Ectodermal cell (in vitro differentiated cells): ENCODE data around the gene TSACC. TPM values are rescaled to one million over a fixed set of nuclear protein-coding genes. Genes with fewer than 3 reads are reported as not detected.
A peak's percentile ranks its signal among the peaks of the same experiment; 100 is the strongest.

Source experiments
- H3K27ac ChIP-seq: 2 replicates; pipeline ENCODE4 v1.7.0; 2013; ENCODE audit warnings: mild to moderate bottlenecking, low read depth, low read length; ENCODE audit not compliant: insufficient read depth, poor library complexity, severe bottlenecking
- H3K27me3 ChIP-seq: 2 replicates; pipeline ENCODE4 v1.7.0; 2013; ENCODE audit warnings: mild to moderate bottlenecking, low read length; ENCODE audit not compliant: insufficient read depth, control insufficient read depth, poor library complexity, severe bottlenecking
- H3K36me3 ChIP-seq: one replicate; pipeline ENCODE4 v1.7.0; 2013; ENCODE audit warnings: low read length; ENCODE audit not compliant: control insufficient read depth, insufficient read depth
- H3K4me1 ChIP-seq: one replicate; pipeline ENCODE4 v1.7.0; 2013; ENCODE audit warnings: low read length; ENCODE audit not compliant: control insufficient read depth, insufficient read depth
- H3K4me3 ChIP-seq: 2 replicates; pipeline ENCODE4 v1.7.0; 2013; ENCODE audit warnings: low read depth, low read length, control low read depth; ENCODE audit not compliant: insufficient read depth
- H3K9me3 ChIP-seq: 2 replicates; pipeline ENCODE4 v1.7.0; 2013; ENCODE audit warnings: mild to moderate bottlenecking, low read length, moderate library complexity; ENCODE audit not compliant: control insufficient read depth
- WGBS, 2 experiments: methylation state at CpG; one replicate each; pipeline ENCODE4 v1.1.7; 2013; ENCODE audit warnings: missing lambda C conversion rate in 2 of 2; 5-methylcytosine and 5-hydroxymethylcytosine counted together
- polyA plus RNA-seq, 4 experiments: library from polyadenylated mRNA; stranded (reverse); fragments of 50-300 nt; gene quantifications; one replicate each; pipeline ENCODE4 v1.2.3, GENCODE V29; 2013

The TSACC gene
- 1.1 TPM for polyA plus RNA-seq (2013, experiment 1 of 4)
- 1.4 TPM for polyA plus RNA-seq (2013, experiment 2 of 4)
- 1.7 TPM for polyA plus RNA-seq (2013, experiment 3 of 4)
- 0.73 TPM for polyA plus RNA-seq (2013, experiment 4 of 4)

DNA sequence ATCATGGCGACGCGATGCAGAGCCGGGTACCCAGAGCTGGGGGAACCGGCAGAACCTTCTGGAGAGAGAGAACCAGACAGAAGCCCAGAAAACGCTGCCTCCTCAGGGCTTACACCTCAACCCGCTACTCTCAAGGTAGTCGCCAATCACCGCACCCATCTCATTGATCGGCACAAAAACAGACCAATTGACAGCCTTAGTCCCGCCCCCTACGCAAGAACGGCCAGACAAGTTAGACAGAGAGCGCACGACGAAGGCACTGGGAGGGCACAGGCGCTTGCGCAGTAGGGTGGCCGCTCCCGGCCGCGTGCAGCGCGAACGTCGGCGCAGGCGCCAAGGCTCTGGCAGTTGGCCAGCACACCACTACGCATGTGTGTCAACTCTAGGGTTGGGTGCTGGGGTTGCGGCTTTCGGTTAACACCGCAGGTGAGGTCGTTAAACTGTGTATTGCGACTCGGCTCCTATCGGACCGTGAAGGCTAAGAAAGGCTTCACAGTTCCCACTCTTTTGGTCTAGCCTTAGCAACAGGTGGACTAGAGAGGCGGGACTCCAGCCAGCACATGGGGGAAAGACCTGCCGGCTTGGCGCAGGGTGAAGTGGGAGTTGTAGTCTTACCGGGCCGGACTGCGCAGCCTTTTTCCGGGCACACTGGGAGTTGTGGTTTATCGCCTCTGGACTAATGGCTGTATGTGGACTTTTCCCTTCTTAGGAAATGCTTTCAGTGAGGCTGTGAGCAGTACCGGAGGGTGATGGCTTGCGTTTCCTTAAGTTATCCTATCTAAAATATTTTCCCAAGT lies at the start of gene TSACC, which contains the start of gene CCT3:
TSACC (plus strand) TSS at position 347 of the 797 bp plus-strand sequence. CDS start 1,232 bp downstream, outside the sequence.
CCT3 (minus strand) TSS at position 113 of the 797 bp plus-strand sequence; CDS start at position 5, 108 bp downstream.
- H3K4me1 ChIP-seq: peaks cover 9% of the 10 kb centered on the region
- H3K9me3 ChIP-seq: no peaks in the 10 kb centered on the region
- H3K27ac ChIP-seq: no peak within 1 kb of the TSS
- peak within 1 kb of the TSS; percentile 78 for H3K4me3 ChIP-seq
- H3K27me3 ChIP-seq: no peaks in the 10 kb centered on the region
- WGBS, 2 experiments: 1% methylated on average over 47 of the region's 47 CpGs
- peaks cover 14% of the 10 kb centered on the region for H3K36me3 ChIP-seq

- Histone ChIP-seq H3K9me3 (no peaks in the 10 kb centered on the region), H3K27me3 (no peaks in the 10 kb centered on the region), H3K27ac (no peak overlapping the region)
These were observed 48.5 kb upstream of the TSACC start for GRCh38 chr1:156289857-156290256.

GRCh38 chr1:156291226-156292061 lies 46.9 kb upstream of the TSACC start:
- Histone ChIP-seq H3K27ac (peak overlapping the region; percentile 9), H3K9me3 (no peaks in the 10 kb centered on the region), H3K36me3 (no peaks in the 10 kb centered on the region), H3K27me3 (no peaks in the 10 kb centered on the region), H3K4me1 (peaks cover 7% of the 10 kb centered on the region), H3K4me3 (peak overlapping the region; percentile 37)
- WGBS, 2 experiments: 21 to 22% methylated on average over 37 of the region's 37 CpGs

More at GRCh38 chr1:156289857-156290256, 48.5 kb upstream of the TSACC start:
- H3K4me3 ChIP-seq: no peak overlapping the region
- no peaks in the 10 kb centered on the region for H3K36me3 ChIP-seq
- H3K4me1 ChIP-seq: peaks cover 4% of the 10 kb centered on the region

DNA sequence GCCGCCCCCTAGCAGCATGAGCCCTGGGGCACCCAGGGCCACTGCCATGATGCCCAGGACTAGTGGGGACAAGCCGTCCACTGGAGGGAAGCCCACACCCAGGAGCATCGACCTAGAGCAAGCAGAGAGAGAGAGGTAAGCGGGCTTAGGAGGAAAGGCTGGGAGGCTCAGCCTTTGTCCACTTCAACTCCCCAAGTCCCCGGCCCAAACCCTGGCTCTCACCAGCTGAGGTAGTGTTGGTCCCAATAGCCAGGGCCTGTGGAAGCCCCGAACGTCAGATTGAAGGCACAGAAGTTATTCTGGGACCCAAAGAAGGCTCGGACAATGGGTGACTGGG lies 45.3 kb upstream of the TSACC start:
- 92 to 93% methylated on average over 8 of the region's 8 CpGs for WGBS, 2 experiments
- Histone ChIP-seq H3K4me3 (no peak overlapping the region), H3K36me3 (no peaks in the 10 kb centered on the region), H3K4me1 (peaks cover 7% of the 10 kb centered on the region), H3K9me3 (no peaks in the 10 kb centered on the region), H3K27me3 (no peaks in the 10 kb centered on the region), H3K27ac (no peak overlapping the region)

DNA sequence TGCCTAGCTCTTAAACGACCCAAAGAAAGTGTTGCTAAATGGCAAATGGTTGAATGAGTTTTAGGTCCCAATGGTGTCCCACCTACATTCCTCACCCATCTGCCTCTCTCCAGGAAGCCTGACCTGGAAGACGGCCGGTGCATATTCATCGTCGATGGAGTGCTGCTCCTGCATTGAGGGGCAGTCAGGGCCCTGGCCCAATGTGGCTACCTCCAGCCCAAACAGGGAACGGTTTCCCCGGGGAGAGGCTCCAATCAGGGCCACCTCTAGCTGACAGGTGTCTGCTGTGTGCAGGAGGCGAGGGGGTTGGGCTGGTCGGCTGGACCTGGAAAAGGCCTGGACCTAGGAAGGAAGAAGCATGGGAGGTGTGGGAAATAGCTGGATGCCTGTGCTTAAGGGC lies 44.4 kb upstream of the TSACC start:
- Histone ChIP-seq H3K36me3 (no peaks in the 10 kb centered on the region), H3K4me1 (peaks cover 7% of the 10 kb centered on the region), H3K27me3 (no peaks in the 10 kb centered on the region), H3K27ac (no peak overlapping the region), H3K9me3 (no peaks in the 10 kb centered on the region), H3K4me3 (no peak overlapping the region)
- WGBS, 2 experiments: 91 to 93% methylated on average over 9 of the region's 9 CpGs

- Histone ChIP-seq H3K4me3 (peak within 1 kb of the TSS; percentile 78), H3K9me3 (no peaks in the 10 kb centered on the region), H3K36me3 (no peaks in the 10 kb centered on the region), H3K27ac (no peak within 1 kb of the TSS), H3K27me3 (no peaks in the 10 kb centered on the region), H3K4me1 (peaks cover 7% of the 10 kb centered on the region)
- 7% methylated on average over 16 to 17 of the region's 17 CpGs for WGBS, 2 experiments
These were observed 42.9 kb upstream of the TSACC start, which contains the start of gene GLMP for GRCh38 chr1:156295391-156295947. Gene GLMP (minus strand): TSS chr1:156295679. CDS start chr1:156295645, 34 bp downstream.

DNA sequence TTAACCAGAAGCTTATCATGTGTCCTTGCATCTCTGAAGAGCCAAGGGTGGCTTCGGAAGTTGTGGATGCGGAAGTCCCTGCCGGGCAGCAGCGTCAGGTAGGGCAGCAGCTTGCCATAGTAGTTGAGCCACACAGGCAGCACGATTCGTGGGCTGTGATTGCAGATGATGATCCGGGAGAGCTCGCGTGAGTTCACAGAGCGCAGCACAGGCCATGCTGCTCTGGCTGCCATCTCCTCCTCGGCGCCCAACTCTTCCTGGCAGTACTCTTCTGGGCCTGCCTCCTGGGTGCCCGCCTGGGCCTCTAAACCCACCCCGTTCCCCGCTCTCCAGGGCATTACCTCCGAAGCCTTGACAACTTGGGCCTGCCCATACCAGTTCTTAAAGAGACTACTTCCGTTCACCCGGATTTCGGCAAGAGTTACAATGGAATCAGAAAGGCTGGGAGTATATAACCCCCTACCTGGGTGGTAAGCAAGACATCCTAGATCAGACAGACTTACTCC lies 39.4 kb upstream of the TSACC start, which contains the start of gene VHLL:
VHLL (minus strand) TSS at position 456 of the 506 bp plus-strand sequence; CDS start at position 338, 118 bp downstream.
- H3K4me1 ChIP-seq: peaks cover 7% of the 10 kb centered on the region
- H3K36me3 ChIP-seq: no peaks in the 10 kb centered on the region
- 92 to 93% methylated on average over 19 of the region's 19 CpGs for WGBS, 2 experiments
- H3K27ac ChIP-seq: no peak within 1 kb of the TSS
- no peaks in the 10 kb centered on the region for H3K9me3 ChIP-seq
- H3K27me3 ChIP-seq: no peaks in the 10 kb centered on the region
- H3K4me3 ChIP-seq: no peak within 1 kb of the TSS

DNA sequence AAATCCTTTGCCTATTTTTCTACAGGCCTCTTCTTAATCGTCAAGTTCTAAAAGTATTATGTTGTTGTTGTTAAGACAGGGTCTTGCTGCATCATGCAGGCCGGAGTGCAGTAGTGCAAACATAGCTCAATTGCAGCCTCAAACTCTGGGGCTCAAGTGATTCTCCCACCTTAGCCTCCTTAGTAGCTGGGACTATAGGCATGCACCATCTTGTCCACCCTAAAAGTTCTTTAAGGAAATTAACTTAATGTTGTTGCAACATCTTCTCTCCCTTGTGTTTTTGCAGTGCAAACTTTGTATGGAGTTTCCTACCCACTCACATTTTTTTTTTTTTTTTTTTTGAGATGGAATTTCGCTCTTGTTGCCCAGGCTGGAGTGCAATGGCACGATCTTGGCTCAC lies 35.1 kb upstream of the TSACC start:
- 94 to 96% methylated on average over 3 to 4 of the region's 4 CpGs for WGBS, 2 experiments
- H3K27ac ChIP-seq: no peak overlapping the region
- H3K9me3 ChIP-seq: no peaks in the 10 kb centered on the region
- no peaks in the 10 kb centered on the region for H3K4me1 ChIP-seq
- no peaks in the 10 kb centered on the region for H3K27me3 ChIP-seq
- H3K36me3 ChIP-seq: peaks cover 7% of the 10 kb centered on the region
- H3K4me3 ChIP-seq: no peak overlapping the region

DNA sequence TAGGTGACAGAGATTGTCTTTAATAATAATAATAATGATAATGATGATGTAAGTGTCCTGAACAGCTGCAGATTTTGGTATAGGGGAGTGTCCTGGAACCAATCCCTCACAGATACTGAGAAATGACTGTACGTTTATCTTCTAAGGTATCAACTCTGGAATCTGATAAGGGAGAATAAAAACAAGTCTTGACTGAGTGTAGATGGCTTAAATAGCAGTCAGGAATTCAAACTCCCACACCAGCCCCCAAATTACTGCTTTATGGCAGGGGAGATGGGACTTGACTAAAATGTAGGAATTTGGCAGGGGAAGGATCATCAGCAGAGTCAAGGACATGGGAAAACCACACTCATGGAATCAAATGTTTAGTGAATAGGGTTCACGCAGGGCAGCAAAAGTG lies 33.1 kb upstream of the TSACC start:
- H3K9me3 ChIP-seq: no peaks in the 10 kb centered on the region
- H3K4me1 ChIP-seq: no peaks in the 10 kb centered on the region
- no peaks in the 10 kb centered on the region for H3K27me3 ChIP-seq
- peaks cover 27% of the 10 kb centered on the region for H3K36me3 ChIP-seq
- no peak overlapping the region for H3K4me3 ChIP-seq
- H3K27ac ChIP-seq: no peak overlapping the region
- WGBS, 2 experiments: 96 to 98% methylated on average over 2 of the region's 2 CpGs
